HCT116 (cell line): ENCODE measurements around the gene THADA. TPM values are rescaled to one million over a fixed set of nuclear protein-coding genes. Genes with fewer than 3 reads are reported as not detected.

Experiments used
- ATAC-seq: fragments of 200-7000 bp; cut with Tn5 transposase; 2 replicates; pipeline ENCODE4 v1.9.1; 2020; ENCODE audit warnings: mild to moderate bottlenecking, moderate library complexity
- BruUV-seq: library from RNA; stranded (reverse); fragments of 400-500 nt; replicated peaks from 2 replicates; lab custom pipeline; 2021; lab: Mats Ljungman, UMichigan
- CTCF ChIA-PET: fragments of 300-600 bp; sonication (Branson Sonifier 250); formaldehyde crosslinking; loops from one replicate; lab custom pipeline; 2021; ENCODE audit warnings: antibody characterized with exemption; lab: Charles Lee
- POLR2A ChIA-PET: fragments of 300-600, 350-600 bp; sonication (Branson Sonifier 250); formaldehyde crosslinking; loops from one replicate; lab custom pipeline; 2021; ENCODE audit warnings: antibody characterized with exemption; lab: Charles Lee
- RAD21 ChIA-PET, 2 experiments: fragments of 300-600 bp; sonication (Branson Sonifier 250); formaldehyde crosslinking; loops; one replicate each; lab custom pipeline; 2023; ENCODE audit warnings: low total read pairs in 2 of 2; ENCODE audit not compliant: uncharacterized antibody in 2 of 2, unreplicated experiment in 2 of 2, low non-redundant PET in 1 of 2; lab: Charles Lee
- DNase-seq: peaks from one replicate; pipeline ENCODE4 v3.0.0-alpha.2; 2010; ENCODE audit warnings: low read depth, low spot score
- H2AFZ ChIP-seq: fragments of 200-600 bp; shearing (Covaris generic), sonication (generic); 2 replicates; pipeline ENCODE4 v1.6.1; 2017; ENCODE audit warnings: low read depth, mixed run types, mixed read lengths, antibody characterized with exemption, low read length; ENCODE audit not compliant: poor library complexity, severe bottlenecking
- H3K27ac ChIP-seq: 2 replicates; pipeline ENCODE4 v1.5.1; 2012; ENCODE audit warnings: low read depth, low read length
- H3K27me3 ChIP-seq: fragments of 200-600 bp; sonication (generic); 2 replicates; pipeline ENCODE4 v1.6.1; 2016; ENCODE audit warnings: mixed run types, low read length, mixed read lengths; ENCODE audit not compliant: insufficient read depth
- H3K36me3 ChIP-seq, 2 experiments: fragments of 200-500 bp in 1 of 2; fragments of 200-600 bp in 1 of 2; sonication (Bioruptor generic) in 1 of 2; sonication (generic) in 1 of 2; 2 replicates each; pipeline versions ENCODE4 v1.5.1 to v1.6.1; 2014 to 2016; ENCODE audit warnings: low read length in 2 of 2, inconsistent platforms in 1 of 2, mixed read lengths in 1 of 2, mixed run types in 1 of 2; ENCODE audit not compliant: insufficient read depth in 2 of 2, control insufficient read depth in 1 of 2
- H3K4me1 ChIP-seq, 2 experiments: fragments of 200-600 bp in 1 of 2; sonication (generic) in 1 of 2; 2 replicates each; pipeline versions ENCODE4 v1.5.1 to v1.6.1; 2012 to 2017; ENCODE audit warnings: low read length in 2 of 2, inconsistent platforms in 1 of 2, mild to moderate bottlenecking in 1 of 2, mixed read lengths in 1 of 2, mixed run types in 1 of 2, moderate library complexity in 1 of 2; ENCODE audit not compliant: insufficient read depth in 2 of 2, control insufficient read depth in 1 of 2
- H3K4me2 ChIP-seq: fragments of 200-600 bp; sonication (generic); 2 replicates; pipeline ENCODE4 v1.6.1; 2017; ENCODE audit warnings: mixed run types, low read length, mixed read lengths
- H3K4me3 ChIP-seq, 2 experiments: fragments of 200-600 bp in 1 of 2; sonication (generic) in 1 of 2; replicated peaks in 1 of 2; 2 replicates each; pipeline ENCODE4 v1.5.1; 2011 to 2016; ENCODE audit warnings: low read length in 2 of 2, control low read depth in 1 of 2, low read depth in 1 of 2, mild to moderate bottlenecking in 1 of 2, mixed read lengths in 1 of 2, mixed run types in 1 of 2
- H3K79me2 ChIP-seq: fragments of 200-600 bp; sonication (generic); 2 replicates; pipeline ENCODE4 v1.6.1; 2017; ENCODE audit warnings: mild to moderate bottlenecking, mixed run types, low read length, moderate library complexity, mixed read lengths; ENCODE audit not compliant: insufficient read depth
- H3K9ac ChIP-seq: fragments of 200-600 bp; sonication (generic); 2 replicates; pipeline ENCODE4 v1.6.1; 2016; ENCODE audit warnings: low read length, mixed read lengths
- H3K9me2 ChIP-seq: fragments of 200-600 bp; sonication (generic), shearing (Covaris generic); 2 replicates; pipeline ENCODE4 v1.6.1; 2017; ENCODE audit warnings: mixed run types, mild to moderate bottlenecking, moderate library complexity; ENCODE audit not compliant: insufficient read depth
- H3K9me3 ChIP-seq, 2 experiments: fragments of 200-500 bp in 1 of 2; fragments of 200-600 bp in 1 of 2; sonication (Bioruptor generic) in 1 of 2; sonication (generic) in 1 of 2; 2 replicates each; pipeline ENCODE4 v1.6.1; 2014 to 2017; ENCODE audit warnings: low read length in 2 of 2, mixed read lengths in 2 of 2, inconsistent platforms in 1 of 2, low read depth in 1 of 2, mild to moderate bottlenecking in 1 of 2, mixed run types in 1 of 2, moderate library complexity in 1 of 2; ENCODE audit not compliant: control insufficient read depth in 1 of 2, insufficient read depth in 1 of 2
- H4K20me1 ChIP-seq: fragments of 200-600 bp; sonication (generic), shearing (Covaris generic); 2 replicates; pipeline ENCODE4 v1.6.1; 2017; ENCODE audit warnings: mixed run types, mild to moderate bottlenecking, moderate library complexity; ENCODE audit not compliant: insufficient read depth
- CBX3 ChIP-seq: IDR thresholded peaks from 2 replicates; pipeline ENCODE4 v1.6.1; 2012; ENCODE audit warnings: low read depth
- CEBPB ChIP-seq: IDR thresholded peaks from 2 replicates; pipeline ENCODE4 v1.6.1; 2012; ENCODE audit warnings: low read depth
- CTCF ChIP-seq, 3 experiments: fragments of 200-600 bp in 1 of 3; sonication (generic) in 1 of 3; IDR thresholded peaks in 2 of 3; conservative IDR thresholded peaks in 1 of 3; 2 replicates each; pipeline ENCODE4 v1.5.1; 2012 to 2017; ENCODE audit warnings: low read depth in 2 of 3, low read length in 2 of 3, antibody characterized with exemption in 1 of 3, borderline replicate concordance in 1 of 3, control low read depth in 1 of 3, mild to moderate bottlenecking in 1 of 3, mixed read lengths in 1 of 3, mixed run types in 1 of 3, moderate library complexity in 1 of 3; ENCODE audit not compliant: insufficient read depth in 1 of 3
- EGR1 ChIP-seq: IDR thresholded peaks from 2 replicates; pipeline ENCODE4 v1.6.1; 2012; ENCODE audit warnings: low read depth
- ELF1 ChIP-seq: IDR thresholded peaks from 2 replicates; pipeline ENCODE4 v1.6.1; 2012; ENCODE audit warnings: low read depth, borderline replicate concordance
- EZH2 ChIP-seq: fragments of 200-600 bp; sonication (generic); IDR thresholded peaks from 2 replicates; pipeline ENCODE4 v1.6.1; 2017; ENCODE audit warnings: antibody characterized with exemption, mixed run types
- FOSL1 ChIP-seq: IDR thresholded peaks from 2 replicates; pipeline ENCODE4 v1.6.1; 2012; ENCODE audit warnings: low read depth
- JUND ChIP-seq: IDR thresholded peaks from 2 replicates; pipeline ENCODE4 v1.6.1; 2012
- POLR2A ChIP-seq: IDR thresholded peaks from 2 replicates; pipeline ENCODE4 v1.7.0; 2011; ENCODE audit warnings: borderline replicate concordance; ENCODE audit not compliant: insufficient read depth, insufficient read length; ENCODE audit errors: extremely low read depth
- REST ChIP-seq: IDR thresholded peaks from 2 replicates; pipeline ENCODE4 v1.6.1; 2012; ENCODE audit warnings: low read depth
- SP1 ChIP-seq: IDR thresholded peaks from 2 replicates; pipeline ENCODE4 v1.6.1; 2012; ENCODE audit warnings: low read depth
- SRF ChIP-seq: IDR thresholded peaks from 2 replicates; pipeline ENCODE4 v1.6.1; 2012; ENCODE audit warnings: low read depth
- TCF7L2 ChIP-seq: IDR thresholded peaks from 2 replicates; pipeline ENCODE4 v1.7.0; 2011; ENCODE audit warnings: borderline replicate concordance, inconsistent platforms; ENCODE audit not compliant: insufficient read depth, insufficient read length; ENCODE audit errors: extremely low read depth
- intact Hi-C: fragments of 100-400 bp; cut with micrococcal nuclease; formaldehyde crosslinking; loops from 2 replicates; pipeline ENCODE4 v1.10.0; 2022
- total RNA-seq: library from RNA; stranded (reverse); gene quantifications from one replicate; pipeline ENCODE4 v1.2.1, GENCODE V29; 2021; ENCODE audit not compliant: unreplicated experiment
- TF ChIP-seq, protein P1 (sequence below): IDR thresholded peaks from 2 replicates; pipeline ENCODE4 v1.6.1; 2012
- TF ChIP-seq, protein P2 (sequence below): IDR thresholded peaks from 2 replicates; pipeline ENCODE4 v1.6.1; 2012

The THADA gene
- total RNA-seq, 1 experiment from 2014 or later = 30.7 TPM

DNA sequence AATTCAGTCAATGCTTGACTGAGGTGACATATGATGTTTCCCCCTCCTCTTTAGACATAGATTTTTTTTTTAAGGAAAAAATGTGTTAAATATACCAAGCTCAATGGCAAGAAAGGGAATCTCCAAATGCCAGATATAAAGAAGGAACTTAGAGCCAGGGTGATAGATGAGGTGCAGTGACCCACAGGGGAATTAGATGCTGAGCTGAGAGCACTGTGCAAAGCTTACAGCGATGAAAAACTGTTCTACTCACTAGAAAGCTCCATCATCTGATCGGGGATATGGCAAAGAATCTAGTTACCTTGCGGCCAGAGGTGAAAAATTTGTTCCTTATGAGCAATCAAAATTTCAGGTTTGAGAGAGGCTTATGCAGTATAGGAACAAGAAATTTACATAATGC, 218.5 kb downstream of the THADA start:
- no peak overlapping the region for H3K4me2 ChIP-seq
- no peak overlapping the region for H2AFZ ChIP-seq
- peaks cover 6 to 14% of the 10 kb centered on the region in 2 experiments for H3K4me1 ChIP-seq
- no peaks in the 10 kb centered on the region for H3K79me2 ChIP-seq
- no peaks in the 10 kb centered on the region for H4K20me1 ChIP-seq
- no peak overlapping the region for H3K27ac ChIP-seq
- no peak overlapping the region for H3K4me3 ChIP-seq
- no peaks in the 10 kb centered on the region for H3K9me2 ChIP-seq
- ChIA-PET CTCF (no interaction called here), RAD21 (no interaction called here), POLR2A (no interaction called here)
- intact Hi-C loops = no loop called here
- no peak overlapping the region for H3K9ac ChIP-seq
- H3K27me3 ChIP-seq = no peaks in the 10 kb centered on the region
- no peak for ATAC-seq
- H3K9me3 ChIP-seq = no peaks in the 10 kb centered on the region
- no peak for TF ChIP-seq TCF7L2
- no peak for DNase-seq
- H3K36me3 ChIP-seq = no peaks in the 10 kb centered on the region
- no TSS peak for BruUV-seq

DNA sequence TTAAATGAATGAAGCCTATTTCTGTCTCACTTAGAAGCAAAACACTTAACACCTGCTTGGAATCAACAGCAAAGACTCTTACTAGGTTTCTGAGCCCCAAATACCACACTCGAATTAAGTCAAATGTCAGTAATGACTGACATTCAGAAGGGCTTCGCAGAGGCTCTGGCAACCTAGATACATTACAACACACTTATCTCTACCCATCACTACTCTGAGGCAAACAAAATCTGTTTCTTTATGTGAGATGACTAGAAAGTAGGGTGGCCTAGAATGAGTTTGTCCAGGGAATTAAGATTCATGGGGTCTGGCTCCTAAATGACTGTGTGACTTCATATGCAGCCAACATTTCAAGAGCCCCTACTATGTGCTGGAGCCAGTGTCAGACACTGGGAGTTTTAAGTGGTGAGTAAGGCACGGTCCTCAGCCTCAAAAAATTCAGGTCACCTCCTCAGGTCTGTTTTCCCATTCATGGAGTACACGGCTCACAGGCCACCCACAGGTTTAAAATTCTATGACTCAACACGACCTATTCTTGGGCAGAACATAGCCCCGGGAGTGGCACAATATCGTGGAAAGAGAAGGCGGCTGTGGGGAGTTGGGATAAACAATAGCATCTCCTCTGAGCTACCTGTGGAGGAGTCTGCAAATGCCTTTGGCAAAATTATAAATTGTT, 219.2 kb downstream of the THADA start:
- peak; percentile 77 for ATAC-seq
- ChIA-PET CTCF (no interaction called here), RAD21 (no interaction called here), POLR2A (interaction anchor here (0.6 kb wide), 1 partner anchor 41 kb away, joined by 3 read pairs; no protein-coding TSS in a partner anchor)
- H3K9me2 ChIP-seq = no peaks in the 10 kb centered on the region
- H3K79me2 ChIP-seq = no peaks in the 10 kb centered on the region
- no peak for DNase-seq
- no peaks in the 10 kb centered on the region for H3K36me3 ChIP-seq
- no TSS peak for BruUV-seq
- intact Hi-C loops = no loop called here
- no peak overlapping the region for H2AFZ ChIP-seq
- no peak overlapping the region for H3K4me3 ChIP-seq
- no peaks in the 10 kb centered on the region for H3K27me3 ChIP-seq
- no peaks in the 10 kb centered on the region for H4K20me1 ChIP-seq
- H3K9ac ChIP-seq = no peak overlapping the region
- H3K9me3 ChIP-seq = no peaks in the 10 kb centered on the region
- peak overlapping the region; percentile 34; the same call in 1 of the 2 replicates for H3K4me2 ChIP-seq
- H3K4me1 ChIP-seq = peaks cover 6 to 14% of the 10 kb centered on the region in 2 experiments
- no peak overlapping the region for H3K27ac ChIP-seq
- TF ChIP-seq REST (no peak), CEBPB (no peak), JUND (peak; percentile 20; the same call in 1 of the 2 replicates), CBX3 (no peak), SP1 (no peak), POLR2A (no peak), EZH2 (no peak), EGR1 (no peak), SRF (no peak), TCF7L2 (no peak), FOSL1 (peak; percentile 20; the same call in 1 of the 2 replicates), ELF1 (no peak), CTCF (IDR thresholded peaks at IDR 0.05 in 2 of 3, conservative IDR thresholded peaks at IDR 0.05 in 1 of 3; ENCODE audit: borderline replicate concordance in 1 of 3, insufficient read depth in 1 of 3, low read depth in 2 of 3, low read length in 2 of 3) (no peak)
- TF ChIP-seq, protein P1, sequence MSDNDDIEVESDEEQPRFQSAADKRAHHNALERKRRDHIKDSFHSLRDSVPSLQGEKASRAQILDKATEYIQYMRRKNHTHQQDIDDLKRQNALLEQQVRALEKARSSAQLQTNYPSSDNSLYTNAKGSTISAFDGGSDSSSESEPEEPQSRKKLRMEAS = no peak
- TF ChIP-seq, protein P2, sequence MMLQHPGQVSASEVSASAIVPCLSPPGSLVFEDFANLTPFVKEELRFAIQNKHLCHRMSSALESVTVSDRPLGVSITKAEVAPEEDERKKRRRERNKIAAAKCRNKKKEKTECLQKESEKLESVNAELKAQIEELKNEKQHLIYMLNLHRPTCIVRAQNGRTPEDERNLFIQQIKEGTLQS = no peak
